Activated CD4-positive, alpha-beta T cell treated with anti-CD3 and anti-CD28 coated beads, Interleukin-2, Interleukin-4, amounts not matched to agents 100 ng/mL and 50 ng/mL, durations not matched to agents 16 hours and 8 hours (primary cell): ENCODE measurements around the gene TMIGD1.
"Not testable (repeated sequence)": the region's sequence is repeated elsewhere in the genome, so short reads cannot be mapped to it uniquely, and the experiment has no call there.

ENCODE experiments used
- DNase-seq: peaks from one replicate; pipeline ENCODE4 v3.0.0-alpha.2; 2020; ENCODE audit warnings: low spot score

TMIGD1 gene

DNA sequence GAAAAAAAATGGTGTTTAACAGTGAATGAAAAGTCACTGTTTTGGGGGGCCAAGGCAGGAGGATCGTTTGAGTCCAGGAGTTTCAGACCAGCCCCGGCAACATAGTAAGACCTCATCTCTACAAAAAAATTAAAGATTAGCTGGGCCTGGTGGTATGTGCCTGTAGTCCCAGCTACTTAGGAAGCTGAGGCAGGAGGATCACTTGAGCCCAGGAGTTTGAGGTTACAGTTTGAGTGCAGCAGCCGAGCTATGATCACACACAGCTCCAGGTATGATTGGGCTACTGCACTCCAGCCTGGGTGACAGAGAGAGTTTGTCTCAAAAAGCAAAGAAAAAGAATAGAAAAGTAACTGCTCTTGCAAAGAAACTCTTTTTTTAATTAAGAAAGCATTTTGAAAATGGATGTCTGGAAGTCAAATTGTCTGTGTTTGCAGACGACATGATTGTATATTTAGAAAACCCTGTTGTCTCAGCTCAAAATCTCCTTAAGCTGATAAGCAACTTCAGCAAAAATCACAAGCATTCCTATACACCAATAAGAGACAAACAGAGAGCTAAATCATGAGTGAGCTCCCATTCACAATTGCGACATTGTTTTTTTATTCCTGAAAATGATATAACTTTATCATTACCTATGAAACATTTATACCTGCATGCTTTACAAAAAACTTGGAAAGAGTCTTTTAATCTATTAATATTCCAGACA is 24.4 kb upstream of the TMIGD1 start:
- no peak for DNase-seq

DNA sequence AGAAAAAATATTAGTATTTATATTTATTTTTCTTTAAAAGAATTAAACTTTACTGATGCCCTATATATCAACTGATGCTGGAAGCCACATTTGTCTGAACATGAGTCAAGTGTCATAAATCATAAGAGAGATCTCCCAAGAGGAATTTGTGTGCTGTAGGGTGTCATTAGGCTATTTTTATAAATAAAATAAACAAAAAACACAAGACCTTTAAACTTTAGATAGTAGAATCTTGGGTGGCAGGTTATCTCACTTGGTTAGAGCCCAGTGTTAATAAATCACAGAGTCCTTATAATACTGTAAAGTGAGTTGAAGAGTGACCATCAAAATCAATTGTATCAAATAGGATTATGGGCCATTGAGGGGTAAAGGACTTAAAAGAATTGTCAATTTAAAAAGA is 23.6 kb upstream of the TMIGD1 start:
- no peak for DNase-seq

GRCh38 chr17:30354701-30355100 is 20.8 kb upstream of the TMIGD1 start:
- DNase-seq: no peak

DNA sequence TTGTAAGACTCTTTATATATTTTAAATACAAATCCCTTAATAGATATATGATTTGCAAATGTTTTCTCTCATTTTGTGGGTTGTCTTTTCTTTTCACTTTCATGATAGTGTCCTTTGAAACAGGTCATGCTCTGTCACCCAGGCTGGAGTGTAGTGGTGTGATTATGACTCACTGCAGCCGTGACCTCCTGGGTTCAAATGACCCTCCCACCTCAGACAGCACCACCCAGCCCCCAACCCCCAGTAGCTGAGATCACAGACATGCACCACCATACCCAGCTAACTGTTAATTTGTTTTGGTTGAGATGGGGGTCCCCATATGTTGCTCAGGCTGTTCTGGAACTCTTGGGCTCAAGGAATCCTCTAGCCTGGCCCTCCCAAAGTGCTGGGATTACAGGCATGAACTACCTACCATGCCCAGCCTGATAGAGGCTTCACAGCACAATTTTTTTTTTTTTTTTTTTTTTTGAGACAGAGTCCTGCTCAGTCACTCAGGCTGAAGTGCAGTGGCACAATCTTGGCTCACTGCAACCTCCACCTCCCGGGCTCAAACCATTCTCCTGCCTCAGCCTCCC is 18.5 kb upstream of the TMIGD1 start:
- DNase-seq: no peak

DNA sequence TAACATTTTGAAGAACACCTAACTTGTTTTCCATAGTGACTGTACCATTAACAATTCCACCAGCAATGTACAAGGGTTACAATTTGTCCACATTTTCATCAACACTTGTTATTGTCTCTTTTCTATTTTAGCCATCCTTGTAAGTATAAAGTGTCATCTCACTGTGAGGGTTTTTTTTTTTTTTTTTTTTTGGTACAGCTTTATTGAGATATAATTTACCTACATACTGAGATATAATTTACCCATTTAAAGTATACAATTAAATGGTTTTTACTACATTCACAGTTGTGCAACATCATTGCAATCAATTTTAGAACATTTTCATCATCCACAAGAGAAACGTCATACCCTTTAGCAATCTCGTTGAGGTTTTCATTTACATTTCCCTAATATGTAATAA is 17.9 kb upstream of the TMIGD1 start:
- no peak for DNase-seq

DNA sequence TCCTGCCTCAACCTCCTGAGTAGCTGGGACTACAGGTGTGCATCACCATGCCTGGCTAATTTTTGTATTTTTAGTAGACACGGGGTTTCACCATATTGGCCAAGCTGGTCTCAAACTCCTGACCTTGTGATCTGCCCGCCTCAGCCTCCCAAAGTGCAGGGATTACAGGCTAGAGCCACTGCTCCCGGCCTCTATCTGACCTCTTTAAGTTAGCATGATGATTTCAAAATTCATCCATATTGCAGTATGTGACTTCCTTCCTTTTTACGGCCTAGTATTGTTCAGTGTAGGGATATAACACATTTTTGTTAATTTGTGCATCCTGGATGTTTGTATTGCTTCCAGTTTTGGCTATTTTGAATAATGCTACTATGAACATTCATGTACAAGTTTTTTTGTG is 17.4 kb upstream of the TMIGD1 start:
- DNase-seq: not testable (repeated sequence)

DNA sequence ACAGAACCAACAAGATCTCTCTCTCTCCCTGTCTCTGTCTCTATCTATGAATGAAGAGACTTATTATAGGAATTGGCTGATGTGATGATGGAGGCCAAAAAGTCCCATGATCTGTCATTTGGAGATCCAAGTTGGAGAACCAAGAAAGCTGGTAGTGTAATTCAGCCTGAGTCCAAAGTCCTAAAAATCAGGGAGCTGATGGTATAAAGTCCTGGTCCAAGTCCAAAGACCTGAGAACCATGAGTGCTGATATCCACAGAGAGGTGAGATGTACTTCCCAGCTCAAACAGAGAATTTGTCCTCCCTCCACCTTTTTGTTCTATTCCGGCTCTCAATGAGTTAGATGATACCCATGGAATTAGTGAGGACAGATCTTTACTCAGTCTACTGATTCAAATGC is 15.4 kb upstream of the TMIGD1 start:
- no peak for DNase-seq

DNA sequence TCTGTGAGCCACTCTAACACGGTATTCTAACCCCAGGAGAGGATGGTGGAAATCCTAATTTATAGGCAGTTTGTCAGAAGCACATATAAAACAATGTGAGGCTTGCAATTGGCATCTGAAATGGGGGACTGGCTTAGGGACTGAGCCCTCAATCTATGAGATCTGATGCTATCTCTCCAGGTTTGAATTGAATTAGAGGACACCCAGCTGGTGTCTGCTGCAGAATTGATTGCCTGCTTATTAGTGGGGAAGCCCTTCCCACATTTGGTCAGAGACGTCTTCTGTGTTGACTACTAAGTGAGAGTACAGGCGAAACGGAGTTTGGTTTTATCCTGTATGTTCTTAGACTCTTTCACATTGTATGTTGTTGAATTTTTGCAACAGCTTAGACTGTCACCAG is 13.6 kb upstream of the TMIGD1 start:
- no peak for DNase-seq

GRCh38 chr17:30346221-30346795 is 12.5 kb upstream of the TMIGD1 start:
- no peak for DNase-seq

DNA sequence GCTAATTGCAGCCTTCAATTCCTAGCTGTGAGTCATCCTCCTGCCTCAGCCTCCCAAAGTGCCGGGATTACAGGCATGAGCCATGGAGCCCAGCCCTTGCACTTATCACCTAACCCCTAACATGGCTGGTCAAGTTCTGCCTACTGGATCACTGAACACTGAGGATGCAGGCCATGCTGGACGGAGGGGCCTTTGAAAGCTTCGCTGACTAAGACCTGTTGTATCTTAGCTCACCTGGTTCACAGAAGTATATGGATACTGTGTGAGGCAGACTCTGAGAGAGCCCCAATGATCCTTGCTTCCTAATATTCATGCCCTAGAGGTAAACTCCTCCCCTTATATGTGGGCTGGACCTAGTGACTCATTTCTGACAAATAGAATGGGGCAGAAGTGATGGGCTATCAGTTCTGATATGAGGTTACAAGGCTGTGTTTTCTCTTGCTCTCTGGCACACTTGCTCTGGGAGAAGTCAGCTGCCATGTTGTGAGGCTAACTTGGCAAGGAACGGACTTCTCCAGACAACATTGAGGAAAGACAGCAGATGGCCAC is 11.7 kb upstream of the TMIGD1 start:
- DNase-seq: peak; percentile 52

- DNase-seq: no peak
Measured at GRCh38 chr17:30345089-30345433, 11.2 kb upstream of the TMIGD1 start.

DNA sequence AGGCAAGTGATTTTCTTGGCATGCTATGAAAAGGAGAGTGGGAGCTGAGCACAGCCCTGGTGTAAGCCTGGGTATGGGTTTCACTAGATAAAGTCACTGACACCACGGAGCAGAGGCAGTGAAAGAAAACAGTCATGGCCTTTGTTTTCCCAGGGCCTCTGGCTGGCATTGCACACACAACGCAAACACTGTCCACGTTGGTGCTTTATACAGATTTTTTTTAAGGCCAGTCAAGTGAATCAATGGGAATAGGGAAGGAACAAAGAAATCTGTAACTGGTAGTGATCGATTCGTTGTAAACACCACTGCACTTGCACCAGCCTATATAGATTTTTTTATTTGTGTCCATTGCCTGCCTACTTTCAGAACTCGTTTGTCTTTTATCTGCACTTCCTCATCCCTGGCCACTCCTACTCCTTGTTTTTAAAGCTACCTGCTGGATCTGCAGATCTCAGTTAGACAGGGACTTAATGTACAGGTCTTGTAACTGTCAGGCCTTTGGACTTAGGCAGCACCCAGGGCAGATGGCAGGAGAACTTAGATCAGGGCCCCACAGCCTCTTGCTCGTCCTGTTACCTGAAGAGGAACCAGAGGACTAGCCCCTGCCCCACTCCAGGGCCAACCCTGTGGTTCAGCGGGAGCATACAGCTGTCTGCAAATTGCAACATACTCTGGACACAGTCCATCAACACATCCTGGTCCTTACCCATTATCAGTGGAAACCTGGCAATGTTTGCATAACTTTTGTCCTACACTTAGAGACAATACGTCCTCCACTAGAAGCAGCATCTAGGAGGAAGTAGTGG is 10.6 kb upstream of the TMIGD1 start:
- no peak for DNase-seq

DNA sequence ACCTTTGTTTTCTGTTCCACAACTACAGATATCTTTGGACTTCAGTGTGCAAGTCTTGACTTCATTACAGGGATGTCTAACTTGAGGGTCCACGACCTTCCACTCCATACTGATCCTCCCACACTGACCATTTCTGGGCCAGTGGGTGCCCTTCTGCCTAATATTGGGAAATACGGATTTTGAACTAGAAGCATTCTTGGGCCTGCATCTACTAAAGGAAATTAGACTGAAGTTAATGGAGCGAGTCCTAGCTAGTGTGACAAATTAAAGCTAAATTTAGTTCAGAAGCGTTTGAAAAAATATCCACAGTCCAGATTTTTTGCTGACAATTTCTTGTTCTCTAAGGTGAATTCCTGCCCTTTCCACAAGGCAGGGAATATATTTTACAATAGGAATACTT is 9.9 kb upstream of the TMIGD1 start:
- DNase-seq: no peak

- DNase-seq: not testable (repeated sequence)
Measured at GRCh38 chr17:30343244-30343643, 9.4 kb upstream of the TMIGD1 start.

DNA sequence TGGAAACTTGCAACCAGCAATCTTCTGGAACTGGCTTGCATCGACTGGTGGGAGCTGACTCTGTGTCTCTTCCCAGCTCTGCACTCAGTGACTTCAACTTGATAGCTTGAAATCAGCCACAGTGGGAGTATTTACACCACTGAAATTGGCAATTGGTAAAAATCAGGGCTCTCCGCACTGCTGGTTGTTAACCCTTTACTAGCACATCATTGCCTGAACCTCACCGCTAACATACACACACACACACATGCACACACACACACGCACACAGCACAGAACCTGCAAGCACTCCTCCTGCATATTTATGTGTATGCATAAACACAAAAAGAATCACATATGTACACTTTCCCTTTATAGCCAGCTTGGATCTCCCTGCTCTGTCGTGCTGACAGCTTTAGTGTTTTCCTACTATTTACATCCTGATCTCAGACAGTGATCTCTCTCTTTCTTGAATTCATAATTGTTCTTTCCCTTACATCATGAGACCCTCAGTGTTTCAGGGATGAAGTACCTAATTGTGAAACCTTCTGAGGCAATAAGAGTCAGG is 7.9 kb upstream of the TMIGD1 start:
- DNase-seq: no peak

- DNase-seq: no peak
Measured at GRCh38 chr17:30340801-30341356, 7.0 kb upstream of the TMIGD1 start.

GRCh38 chr17:30339086-30339485 is 5.2 kb upstream of the TMIGD1 start:
- DNase-seq: no peak

- no peak for DNase-seq
Measured at GRCh38 chr17:30337393-30337999, 3.6 kb upstream of the TMIGD1 start.

GRCh38 chr17:30336369-30337171 is 2.7 kb upstream of the TMIGD1 start:
- peak; percentile 75 for DNase-seq

- DNase-seq: no peak
Measured at GRCh38 chr17:30334421-30334820, 564 bp upstream of the TMIGD1 start.

DNA sequence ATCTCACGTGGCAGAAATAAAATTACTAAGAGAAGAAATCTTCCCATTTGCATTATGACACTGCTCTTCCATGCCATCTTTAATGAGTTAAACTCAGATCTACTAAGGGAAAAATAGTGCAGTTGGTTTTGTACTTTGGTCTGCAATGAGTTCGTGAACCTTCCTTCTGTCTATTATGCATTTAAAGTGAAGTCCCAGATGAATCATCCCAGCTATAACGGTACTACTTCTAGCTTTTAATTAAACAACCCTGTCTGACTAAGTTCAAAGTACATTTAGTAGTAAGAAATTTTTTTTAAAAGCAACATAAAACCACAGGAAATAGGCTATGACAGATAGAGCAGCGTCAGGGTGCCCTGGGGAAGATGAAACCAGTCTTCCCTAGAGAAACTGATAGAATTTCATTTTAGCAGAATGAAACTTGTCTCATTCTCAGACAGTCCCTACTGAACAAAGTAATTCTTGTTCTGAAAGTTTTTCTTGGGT is 1.8 kb downstream of the TMIGD1 start:
- DNase-seq: peak; percentile 85
